Hematopoietic multipotent progenitor cell treated with erythropoietin and hydrocortisone succinate and interleukin-3 and kit ligand, for 4 days (in vitro differentiated cells): Measurements from ENCODE around the gene MPRIP.

Source experiments
- DNase-seq: peaks from one replicate; pipeline ENCODE4 v3.0.0-alpha.2; 2015

The MPRIP gene

DNA sequence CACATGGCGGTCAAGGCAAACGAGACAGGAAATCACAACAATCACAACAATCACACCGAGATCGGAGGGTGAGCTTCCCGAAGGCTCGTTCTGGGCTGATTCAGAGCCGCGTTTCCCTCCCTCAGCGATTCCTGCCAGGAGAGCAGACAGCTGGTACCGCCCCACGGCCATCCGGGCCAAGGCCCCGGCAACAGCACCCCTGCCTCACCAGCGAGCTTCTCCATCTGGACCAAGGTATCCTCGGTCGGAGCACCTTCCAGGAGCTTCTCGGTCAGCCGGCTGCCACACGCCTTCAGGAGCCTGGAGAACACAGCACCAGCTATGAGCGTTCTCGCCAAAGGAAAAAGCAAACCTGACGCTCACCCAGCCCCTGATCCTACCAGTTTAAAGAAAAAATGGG is 179.1 kb downstream of the MPRIP start:
- no peak for DNase-seq

DNA sequence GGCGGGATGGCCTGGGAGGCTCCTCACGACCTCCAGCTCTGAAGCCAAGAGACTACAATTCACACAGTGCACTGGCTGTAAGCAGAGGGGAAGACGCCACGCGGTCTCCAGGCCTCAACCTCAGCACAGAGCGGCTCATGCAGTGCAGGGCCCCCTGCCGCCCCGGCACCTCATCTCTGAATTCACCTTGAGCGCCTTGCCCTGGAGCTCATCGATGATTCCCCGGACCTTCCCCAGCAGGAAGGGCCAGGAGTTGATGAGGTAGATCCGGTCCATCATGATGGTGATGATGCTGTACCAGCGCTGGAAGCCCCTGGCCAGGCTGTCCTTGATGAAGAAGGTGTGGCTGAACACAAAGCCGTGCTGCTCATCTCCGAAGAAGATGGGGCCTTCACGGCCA is 181.5 kb downstream of the MPRIP start:
- DNase-seq: no peak

DNA sequence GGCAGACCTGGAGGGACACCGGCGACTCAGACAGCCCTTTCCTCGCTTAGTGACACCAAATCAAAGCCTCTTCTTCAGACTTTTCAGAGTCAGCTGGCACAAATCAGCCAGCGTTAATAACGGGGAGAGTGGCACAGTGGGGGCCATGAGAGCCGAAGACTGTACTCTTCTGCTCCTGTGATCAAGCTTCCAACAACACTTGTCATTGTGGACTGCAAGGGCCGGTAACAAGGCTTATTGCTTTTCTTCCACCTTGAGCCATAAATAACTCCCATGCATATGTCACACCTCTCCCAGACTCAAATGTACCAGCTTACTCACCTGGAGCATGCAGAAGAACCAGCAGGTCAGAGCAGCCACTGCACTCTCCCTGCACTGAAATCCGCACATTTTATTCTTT is 181.9 kb downstream of the MPRIP start:
- no peak for DNase-seq

DNA sequence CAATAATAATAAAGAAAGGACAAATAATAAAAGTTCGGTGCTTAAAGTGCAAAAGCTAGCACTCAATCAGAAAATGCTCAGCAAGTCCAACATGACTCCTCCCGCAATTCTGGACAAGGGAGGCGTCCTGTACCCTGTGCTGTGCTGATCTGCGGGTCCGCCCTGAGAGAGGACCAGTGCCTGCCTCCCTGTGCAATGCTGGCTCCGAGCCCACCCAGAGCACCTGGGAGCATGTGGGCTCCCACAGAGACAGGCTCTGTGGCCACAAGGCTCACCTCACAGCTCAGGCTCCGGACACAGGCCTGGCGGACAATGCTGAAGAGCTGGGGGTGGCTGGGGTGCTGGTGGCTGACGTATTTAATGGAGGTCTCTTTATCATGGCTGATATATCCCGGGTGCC is 183.6 kb downstream of the MPRIP start:
- DNase-seq: no peak

DNA sequence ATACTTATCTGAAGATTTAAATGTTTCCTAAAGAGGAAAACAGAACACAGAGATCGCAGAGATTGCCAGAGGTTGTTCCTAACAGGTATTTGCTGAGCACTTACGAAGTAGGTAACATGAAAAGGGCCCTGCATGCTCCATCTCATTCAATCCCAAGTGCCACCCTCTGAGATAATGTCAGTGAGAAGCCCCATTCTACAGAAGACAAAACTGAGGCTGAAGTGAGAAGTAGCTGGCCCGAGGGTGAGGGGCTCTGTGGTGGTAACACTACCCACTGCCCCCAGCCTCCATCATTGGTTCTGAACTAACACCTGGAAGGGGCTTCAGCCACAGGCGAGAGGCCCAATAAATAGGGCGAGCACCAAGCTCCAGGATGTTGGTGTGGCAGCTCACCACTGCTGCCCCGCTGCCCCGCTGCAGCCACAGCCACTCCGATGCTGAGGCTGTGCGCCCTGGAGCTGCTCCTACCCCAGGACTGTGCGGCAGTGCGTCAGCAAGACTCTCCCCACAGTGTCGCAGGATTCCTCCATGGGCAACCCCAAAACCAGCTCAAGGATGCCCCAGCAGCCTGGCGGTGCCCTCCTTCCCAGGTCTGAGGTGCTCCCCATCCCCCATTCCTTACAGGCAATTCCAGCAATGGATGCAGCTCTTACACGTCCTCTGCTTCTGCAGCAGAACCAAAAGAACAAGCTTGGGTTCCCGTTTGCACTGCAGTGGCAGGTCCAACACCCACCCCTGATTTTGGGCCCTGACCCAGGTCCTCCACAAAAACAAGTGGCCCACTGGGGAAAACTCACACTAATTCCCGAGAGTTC is 184.4 kb downstream of the MPRIP start:
- DNase-seq: no peak

DNA sequence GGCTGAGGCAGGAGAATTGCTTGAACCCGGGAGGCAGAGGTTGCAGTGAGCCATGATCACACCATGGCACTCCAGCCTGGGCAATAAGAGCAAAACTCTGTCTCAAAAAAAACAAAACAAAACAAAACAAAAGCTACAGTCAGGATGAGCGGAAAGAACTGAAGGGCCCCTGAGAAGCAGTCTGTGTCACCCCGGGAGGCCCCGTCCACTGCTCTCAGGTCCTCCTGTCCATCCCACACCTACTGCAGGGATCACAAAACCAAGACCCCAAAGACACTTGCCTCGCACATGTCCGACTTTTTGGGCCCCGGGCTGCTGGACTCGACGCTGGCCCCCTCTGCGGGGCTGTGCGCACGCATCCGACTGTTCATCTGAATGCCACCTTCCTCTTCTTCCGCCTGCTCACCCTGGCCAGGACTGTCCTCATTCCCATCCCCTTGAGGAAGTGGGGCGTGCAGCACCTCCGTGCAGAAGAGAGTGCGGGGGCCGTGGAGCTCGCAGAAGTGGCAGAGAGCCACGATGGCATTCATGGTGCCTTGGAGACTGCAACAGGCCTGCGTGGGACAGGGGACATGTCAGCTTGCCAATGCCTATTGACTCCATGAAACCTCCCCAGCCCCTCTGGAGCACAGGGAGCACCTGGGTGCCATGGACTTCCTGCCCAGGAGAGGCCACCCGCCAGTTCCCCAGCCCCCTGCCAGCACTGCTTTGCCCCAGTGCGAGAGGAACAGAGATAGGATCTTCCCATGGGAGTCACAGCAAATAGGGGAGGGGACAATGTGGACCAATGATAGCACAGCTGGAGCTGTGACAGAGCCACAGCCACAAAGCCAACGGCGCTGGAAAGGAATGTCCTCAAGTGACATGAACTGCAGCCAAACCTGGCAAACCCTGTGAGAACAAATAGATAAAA is 185.6 kb downstream of the MPRIP start:
- no peak for DNase-seq

DNA sequence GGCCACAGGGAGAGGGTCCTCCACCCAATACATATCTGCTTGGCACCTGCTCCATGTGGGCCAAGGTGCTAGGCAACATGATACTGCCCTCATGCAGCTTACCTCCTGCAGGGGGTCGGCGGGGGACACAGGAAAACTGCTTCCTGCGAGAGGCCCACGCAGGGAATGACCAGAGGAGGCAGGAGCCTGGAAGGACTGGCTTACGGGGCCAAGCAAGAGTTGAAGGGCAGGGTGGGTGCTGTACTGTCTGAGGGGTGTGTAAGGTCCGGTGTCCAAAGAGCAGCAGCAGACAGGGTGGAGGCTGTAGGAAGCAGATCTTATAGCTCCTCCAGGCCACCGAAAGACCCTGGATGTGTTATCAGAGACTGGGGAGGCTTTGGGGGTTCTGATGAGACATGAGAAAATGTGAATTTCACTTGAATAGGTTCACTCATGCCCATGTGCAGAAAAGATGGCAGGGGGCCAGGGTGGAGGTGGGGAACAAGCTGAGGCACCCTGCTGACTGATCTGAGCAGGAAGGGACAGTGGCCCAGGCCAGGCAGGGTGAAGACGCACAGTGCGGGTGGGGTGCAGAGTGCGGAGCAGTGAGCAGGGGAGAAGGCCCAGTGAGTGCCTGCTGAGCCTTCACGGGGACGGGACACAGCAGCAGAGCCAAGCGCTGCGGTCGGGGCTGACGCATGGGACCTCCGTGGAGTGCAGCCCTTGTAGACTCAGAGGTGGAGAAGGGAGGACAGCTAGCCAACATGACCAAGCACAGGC is 186.4 kb downstream of the MPRIP start:
- DNase-seq: no peak

DNA sequence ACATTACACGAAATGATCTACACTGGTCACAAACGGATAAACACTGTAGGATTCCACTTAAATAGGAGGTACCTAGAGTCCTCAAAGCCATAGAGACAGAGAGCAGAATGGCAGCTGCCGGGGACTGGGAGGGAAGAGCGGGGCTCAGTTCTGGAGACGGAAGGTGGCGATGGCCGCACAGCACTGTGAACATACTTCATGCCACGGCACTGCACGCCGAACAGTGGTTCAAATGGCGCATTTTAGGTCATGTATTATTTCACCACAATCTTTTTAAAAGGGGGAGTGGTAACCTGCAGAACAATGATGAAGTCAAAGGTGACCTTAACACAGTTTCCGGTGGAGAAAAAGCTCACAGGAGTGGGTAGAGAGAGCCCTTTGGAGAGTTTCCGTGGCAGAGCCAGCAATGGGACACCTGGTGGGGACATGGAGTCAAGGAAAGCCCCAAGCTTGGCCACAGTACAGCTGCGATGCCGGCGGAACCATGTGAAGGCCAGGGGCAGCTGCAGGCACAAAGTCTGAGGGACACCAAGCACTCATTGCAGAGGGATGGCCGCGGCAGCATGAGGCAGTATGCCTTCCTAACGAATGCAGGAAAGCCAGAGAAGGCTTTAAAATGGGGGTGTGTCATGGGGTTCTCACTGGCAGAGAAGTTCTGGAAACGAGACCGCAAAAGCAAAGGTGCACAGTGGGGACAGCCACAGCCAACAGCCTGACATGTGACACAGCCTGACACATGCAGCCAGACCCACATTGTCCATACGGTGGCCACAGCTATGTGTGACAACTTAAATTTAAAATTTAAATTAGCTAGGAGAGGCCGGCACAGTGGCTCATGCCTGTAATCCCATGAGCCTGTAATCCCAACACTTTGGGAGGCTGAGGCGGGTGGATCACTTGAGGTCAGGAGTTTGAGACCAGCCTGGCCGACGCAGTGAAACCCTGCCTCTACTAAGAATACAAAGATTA is 187.4 kb downstream of the MPRIP start:
- no peak for DNase-seq

DNA sequence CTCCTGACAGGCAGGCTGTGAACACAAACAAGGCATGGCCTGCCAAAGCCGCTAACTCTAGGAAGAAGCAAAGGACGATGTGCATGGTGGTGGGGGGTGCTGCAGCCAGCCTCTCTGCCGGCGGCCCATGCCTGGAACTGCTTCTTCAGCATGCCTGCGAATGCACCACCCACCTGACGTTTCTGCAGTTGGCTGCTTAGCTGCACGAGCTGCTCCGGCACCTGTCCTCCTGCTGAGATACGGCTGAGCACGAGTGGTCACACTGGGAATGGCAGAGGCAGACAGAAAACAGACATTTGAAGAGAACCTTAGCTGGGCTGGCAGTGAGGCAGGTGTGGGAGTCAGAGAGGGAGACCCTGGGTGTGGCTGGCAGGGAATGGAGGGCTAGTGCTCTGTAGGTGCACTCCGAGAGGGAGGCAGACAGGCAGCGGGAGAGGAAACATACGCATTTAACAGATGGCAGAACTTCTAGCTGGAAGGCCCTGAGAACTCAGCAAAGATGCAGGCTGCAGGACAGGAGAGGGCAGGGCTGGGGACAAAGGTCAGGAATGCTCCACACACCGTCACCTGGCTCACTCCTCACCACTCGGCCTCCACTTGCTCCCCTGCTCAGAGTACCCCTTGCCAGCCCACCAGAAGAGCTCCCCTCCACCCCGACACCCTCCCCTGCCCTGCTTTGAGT is 189.5 kb downstream of the MPRIP start:
- no peak for DNase-seq

GRCh38 chr17:17232303-17232621 is 190.0 kb downstream of the MPRIP start:
- no peak for DNase-seq

DNA sequence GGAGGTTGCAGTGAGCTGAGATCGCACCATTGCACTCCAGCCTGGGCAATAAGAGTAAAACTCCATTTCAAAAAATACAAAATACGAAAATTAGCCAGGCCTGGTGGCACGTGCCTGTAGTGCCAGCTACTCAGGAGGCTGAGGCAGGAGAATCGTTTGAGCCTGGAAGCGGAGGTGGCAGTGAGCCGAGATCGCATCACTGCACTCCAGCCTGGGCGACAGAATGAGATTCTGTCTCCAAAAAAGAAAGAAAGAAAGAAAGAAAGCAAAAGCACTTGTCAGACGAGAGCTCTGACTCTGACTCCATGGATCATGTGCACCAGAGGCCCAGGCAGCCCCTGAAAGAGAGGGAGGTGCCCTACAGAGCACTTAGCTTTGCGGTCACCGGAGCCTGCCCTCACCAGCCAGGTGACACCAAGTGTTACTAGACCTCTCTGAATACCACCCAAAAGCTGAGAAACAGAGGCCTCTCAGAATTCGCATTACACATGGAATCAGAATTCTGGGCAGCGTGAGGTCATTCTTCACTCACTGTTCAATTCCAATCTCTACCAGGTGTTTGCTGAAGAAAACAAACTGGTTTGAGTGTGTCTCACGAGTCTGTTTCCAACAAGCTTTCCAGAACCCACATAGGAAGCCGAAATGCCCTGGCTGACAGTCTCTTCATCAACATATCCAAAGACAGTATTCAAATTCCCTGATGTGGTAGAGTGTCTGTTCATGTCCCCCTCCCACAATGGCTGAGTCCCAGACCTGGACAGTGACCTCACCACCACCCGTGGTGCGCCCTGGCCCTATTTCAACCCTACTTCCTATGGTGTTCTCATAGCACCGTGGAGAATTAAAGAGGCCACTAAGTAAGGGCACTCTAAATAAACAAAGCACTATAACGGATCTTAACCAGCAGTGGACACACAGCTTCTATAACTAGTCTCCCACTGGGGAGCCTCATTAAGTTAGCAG is 193.2 kb downstream of the MPRIP start:
- no peak for DNase-seq

GRCh38 chr17:17236295-17237025 is 194.2 kb downstream of the MPRIP start:
- peak; percentile 73 for DNase-seq

GRCh38 chr17:17237026-17237799 is 195.0 kb downstream of the MPRIP start, which contains the start of gene FLCN:
FLCN (minus strand) TSS chr17:17237168; CDS start chr17:17228137, 9,031 bp downstream.
- peak; percentile 94 for DNase-seq

- DNase-seq: peak; percentile 87
Measured at GRCh38 chr17:17239832-17240231, 197.6 kb downstream of the MPRIP start.

- no peak for DNase-seq
Measured at GRCh38 chr17:17241656-17242055, 199.4 kb downstream of the MPRIP start.

- no peak for DNase-seq
Measured at GRCh38 chr17:17242246-17242645, 200.0 kb downstream of the MPRIP start.
